Activated CD4-positive, alpha-beta T cell treated with anti-CD3 and anti-CD28 coated beads, Interleukin-2, amount 50 U/mL, for 48 hours (primary cell): Measurements from ENCODE around the gene MFSD6.
"Not testable (repeated sequence)": the region's sequence is repeated elsewhere in the genome, so short reads cannot be mapped to it uniquely, and the experiment has no call there.

Experiments
- DNase-seq, 2 experiments: peaks; one replicate each; pipeline ENCODE4 v3.0.0-alpha.2; 2020

The MFSD6 gene

GRCh38 chr2:190407662-190408537 lies at the start of gene MFSD6:
Gene MFSD6 (plus strand): TSS chr2:190408355. CDS start chr2:190436030, 27,675 bp downstream.
- DNase-seq: peak; percentile 60 to 66

DNA sequence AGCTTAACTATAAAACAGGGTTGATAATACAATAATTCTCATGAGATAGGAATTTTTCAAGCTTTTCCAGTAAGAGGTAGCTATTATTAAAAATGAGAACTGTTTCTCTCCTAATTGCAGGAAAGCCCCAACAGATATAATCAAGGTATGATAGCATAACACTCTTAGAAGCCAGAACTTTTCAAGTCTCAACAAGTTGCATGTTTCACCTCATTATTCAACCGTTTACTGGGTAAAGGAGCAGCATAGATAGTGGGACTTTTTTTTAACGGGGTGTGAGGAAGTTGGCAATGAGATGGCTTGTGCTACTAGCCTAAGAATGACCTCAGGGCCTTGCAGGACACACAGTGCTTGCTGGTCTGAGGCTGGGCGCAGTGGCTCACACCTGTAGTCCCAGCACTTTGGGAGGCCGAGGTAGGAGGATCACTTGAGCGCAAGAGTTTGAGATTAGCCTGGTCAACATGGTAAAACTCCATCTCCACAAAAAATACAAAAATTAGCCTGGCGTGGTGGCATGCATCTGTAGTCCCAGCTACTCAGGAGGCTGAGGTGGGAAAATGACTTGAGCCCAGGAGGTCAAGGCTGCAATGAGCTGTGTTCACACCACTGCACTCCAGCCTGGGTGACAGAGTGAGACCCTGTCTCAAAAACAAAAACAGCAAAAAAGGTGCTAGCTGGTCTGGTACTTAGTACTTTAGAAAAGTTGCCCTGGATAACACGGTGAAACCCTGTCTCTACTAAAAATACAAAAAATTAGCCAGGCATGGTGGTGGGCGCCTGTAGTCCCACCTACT lies 49.3 kb upstream of the MFSD6 start:
- not testable (repeated sequence) for DNase-seq

GRCh38 chr2:190360561-190360960 lies 47.6 kb upstream of the MFSD6 start:
- no peak for DNase-seq

DNA sequence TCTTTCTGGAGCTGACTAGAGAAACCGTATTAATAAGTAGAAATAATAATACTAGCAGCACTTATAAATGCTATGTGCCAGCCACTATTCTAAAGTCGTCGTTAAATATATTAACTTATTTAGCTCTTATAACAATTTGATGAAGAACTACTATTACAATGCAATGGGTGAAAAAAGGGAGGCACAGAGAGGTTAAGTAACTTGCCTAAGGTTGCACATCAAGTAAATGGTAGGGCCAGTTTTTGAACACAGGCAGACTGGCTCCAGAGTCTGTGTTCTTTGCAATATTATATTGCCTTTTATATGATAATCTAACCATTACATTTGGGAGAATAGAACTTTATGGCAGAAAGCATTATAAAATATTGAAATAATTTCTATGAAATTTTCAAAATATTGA lies 47.2 kb upstream of the MFSD6 start:
- no peak for DNase-seq

DNA sequence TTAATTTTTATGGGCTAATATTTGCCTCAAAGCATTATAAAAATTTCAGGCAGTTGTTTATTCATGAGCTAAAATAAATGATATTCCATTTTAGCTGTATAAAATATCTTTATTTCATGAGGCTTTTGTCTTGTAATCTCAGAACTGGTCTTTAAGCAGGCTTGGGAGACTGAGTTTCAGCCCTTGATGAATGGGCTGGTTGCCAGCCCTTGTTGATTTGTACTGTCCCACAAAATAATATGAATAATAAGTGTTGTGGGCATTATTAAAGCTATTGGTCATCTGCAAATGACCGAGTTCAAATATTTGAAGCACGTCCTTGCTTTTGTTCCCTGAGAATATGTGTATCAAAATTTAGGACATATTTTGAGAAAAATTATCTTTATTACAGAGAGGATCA lies 46.6 kb upstream of the MFSD6 start:
- no peak for DNase-seq

- no peak for DNase-seq
Measured at GRCh38 chr2:190362894-190363293, 45.3 kb upstream of the MFSD6 start.

- DNase-seq: no peak
Measured at GRCh38 chr2:190365499-190366204, 42.5 kb upstream of the MFSD6 start.

DNA sequence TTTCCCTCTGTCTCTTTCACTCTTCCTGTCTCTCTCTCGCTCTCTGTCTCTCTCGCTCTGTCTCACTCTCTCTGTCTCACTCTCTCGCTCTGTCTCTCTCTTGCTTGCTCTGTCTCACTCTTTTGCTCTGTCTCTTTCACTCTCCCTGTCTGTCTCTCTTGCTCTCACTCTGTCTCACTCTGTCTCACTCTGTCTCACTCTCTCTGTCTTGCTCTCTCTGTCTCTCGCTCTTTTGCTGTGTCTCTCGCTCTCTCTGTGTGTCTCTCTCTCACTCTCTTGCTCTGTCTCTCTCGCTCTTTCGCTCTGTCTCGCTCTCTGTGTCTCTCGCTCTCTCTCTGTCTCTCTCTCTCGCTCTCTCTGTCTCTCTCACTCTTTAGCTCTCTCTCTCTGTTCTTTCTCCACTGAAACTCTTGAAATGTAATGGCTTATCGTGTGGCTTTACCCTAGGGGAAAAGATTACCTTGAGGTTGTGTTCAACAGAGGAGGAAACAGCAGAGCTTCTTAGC lies 41.9 kb upstream of the MFSD6 start:
- DNase-seq: no peak

- DNase-seq: no peak
Measured at GRCh38 chr2:190367091-190367490, 41.1 kb upstream of the MFSD6 start.

DNA sequence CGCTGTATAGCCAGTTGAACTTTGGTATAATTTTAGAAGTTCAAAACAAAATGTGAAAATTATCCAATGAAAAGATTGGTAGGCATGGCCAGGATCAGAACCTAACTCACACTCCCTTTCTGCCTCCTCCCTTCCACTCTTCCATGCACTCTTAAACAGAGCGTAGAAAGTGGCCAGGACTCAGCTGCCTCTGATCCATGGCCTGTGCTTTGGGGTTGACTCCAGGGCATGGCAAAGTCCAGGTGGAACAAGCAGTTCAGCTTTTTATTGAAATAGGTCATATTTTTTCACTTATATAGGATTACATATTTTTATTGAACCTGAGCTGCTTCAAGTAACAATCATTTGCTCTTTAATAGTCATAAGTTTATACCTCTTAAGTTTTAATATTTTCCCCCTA lies 38.5 kb upstream of the MFSD6 start:
- DNase-seq: no peak

DNA sequence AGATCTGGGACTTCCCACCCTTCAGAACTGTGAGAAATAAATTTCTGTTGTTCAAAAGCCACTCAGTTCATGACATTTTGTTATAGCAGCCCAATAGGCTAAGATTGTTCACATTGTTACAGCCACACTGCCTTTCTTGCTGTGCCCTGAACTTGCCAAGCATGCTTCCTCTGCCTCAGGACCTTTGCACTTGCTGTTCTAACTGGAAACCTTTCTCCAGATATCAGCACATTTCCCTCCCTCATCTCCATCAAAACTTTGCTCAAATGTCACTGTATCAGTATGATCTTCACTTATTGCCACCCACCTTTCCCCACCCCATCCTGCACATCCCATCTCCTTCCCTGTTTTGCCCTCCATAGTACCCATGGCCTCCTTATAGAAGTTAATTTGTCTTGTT lies 32.1 kb upstream of the MFSD6 start:
- no peak for DNase-seq

DNA sequence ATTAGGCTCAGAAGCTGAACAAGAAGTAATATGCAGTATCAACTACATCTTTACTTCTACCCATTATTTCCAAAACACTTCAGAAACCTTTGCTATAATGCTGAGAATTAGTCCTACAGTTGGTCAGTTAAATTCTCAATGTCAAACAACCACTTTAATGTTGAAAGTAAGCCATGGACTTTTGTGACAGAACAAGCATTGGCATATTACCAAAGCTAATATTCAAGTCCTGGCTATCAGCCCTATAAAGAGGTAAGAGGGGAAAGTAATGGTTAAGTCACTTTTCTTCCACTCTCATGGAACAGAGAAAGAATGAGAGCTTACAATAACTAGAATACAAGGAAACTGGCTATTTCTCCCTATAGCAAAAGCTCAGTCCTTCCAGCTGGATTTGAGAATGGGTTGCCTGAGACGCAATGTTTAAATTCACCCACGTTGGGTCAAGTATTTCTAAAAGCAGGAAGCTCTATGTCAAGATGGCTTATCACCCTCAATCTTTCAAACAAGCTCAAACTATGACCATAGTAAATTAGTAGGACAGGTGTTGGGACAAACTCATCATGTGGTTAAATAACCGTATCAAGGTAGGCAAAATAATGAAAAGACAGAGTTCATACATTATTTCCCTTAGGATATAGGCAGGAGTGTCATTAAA lies 31.4 kb upstream of the MFSD6 start:
- DNase-seq: no peak

DNA sequence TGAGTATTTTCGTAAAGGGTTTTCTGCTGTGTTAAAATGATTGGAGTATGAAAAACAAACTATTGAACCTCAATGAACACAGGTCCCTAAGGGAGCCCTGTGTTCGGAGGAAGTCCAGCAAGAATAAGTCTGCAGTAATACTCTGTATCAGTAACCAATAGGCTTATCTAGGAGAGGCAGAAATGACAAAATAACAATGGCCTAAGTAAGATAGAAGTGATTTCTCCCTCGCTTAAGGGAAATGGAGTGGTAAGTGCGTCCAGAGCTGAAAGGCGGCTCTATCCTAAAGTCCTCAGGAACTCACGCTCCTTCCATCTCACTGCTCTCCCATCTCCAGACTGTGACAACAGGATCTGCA lies 29.3 kb upstream of the MFSD6 start:
- no peak for DNase-seq

DNA sequence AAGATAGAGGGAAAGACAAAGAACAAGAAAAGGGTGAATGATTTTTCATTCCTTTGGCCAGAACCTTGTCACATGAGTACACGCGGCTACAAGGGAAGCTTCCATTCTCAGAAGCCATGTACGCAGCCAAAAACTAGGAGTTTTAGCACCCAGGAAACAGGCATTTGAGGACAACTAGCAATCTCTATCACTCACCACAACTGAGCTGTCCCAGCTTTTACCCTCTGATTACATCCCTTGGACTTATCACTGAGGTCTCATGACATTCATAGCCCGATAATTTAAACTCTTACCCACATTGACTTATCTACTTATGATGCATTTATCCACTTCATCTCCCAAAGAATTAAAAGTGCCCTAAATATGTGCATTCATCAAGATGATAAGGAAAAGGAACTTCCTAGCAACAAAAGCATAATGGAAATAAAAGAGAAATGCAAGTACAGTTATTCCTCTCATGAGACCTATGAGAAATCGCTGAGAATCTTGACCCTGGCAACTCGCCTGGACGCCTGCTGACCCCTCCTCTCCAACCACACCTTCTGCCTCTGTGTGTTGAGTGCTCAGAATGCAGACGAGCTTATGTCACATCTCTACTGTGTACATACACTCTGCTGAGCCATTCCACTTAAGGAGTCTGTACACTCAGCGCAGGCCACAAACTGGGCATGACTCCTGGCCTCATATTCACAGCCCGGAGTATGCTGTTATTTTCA lies 28.7 kb upstream of the MFSD6 start:
- no peak for DNase-seq

GRCh38 chr2:190380962-190381412 lies 27.2 kb upstream of the MFSD6 start:
- DNase-seq: no peak

DNA sequence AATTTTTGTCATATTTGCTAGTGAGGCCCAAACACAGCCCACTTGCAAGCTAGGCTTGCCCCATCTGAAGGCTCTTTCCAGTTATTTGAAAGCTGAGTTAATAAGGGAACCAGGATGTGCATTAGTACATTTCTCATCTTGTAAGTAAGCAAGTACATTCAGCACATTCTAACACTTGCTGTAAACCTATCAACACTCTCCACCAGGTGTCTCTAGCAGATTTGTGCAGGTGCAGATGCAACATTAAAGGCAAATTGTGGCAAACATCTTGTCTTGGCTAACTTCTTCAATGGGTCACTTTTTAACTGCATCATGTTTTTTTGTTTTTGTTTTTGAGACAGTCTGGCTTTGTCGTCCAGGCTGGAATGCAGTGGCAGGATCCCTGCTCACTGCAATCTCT lies 25.3 kb upstream of the MFSD6 start:
- no peak for DNase-seq

DNA sequence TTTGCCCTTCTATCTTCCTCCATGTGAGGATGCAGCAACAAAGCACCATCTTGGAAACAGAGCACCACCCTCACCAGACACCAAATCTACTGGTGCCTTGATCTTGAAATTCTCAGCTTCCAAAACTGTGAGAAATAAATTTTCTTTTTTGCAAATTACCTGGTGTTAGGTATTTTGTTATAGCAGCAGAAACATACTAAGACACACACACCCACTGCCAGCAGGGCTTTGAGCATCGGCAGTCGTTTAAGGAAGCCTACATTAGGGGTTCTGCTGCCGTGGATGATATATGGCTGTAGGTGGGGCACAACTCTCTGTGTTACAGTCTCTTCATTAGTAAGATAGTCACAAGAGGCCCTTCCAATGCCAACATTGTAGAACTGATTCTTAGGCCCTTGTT lies 20.7 kb upstream of the MFSD6 start:
- DNase-seq: no peak

GRCh38 chr2:190396271-190396670 lies 11.9 kb upstream of the MFSD6 start:
- no peak for DNase-seq

GRCh38 chr2:190402986-190403603 lies 5.1 kb upstream of the MFSD6 start:
- DNase-seq: no peak

DNA sequence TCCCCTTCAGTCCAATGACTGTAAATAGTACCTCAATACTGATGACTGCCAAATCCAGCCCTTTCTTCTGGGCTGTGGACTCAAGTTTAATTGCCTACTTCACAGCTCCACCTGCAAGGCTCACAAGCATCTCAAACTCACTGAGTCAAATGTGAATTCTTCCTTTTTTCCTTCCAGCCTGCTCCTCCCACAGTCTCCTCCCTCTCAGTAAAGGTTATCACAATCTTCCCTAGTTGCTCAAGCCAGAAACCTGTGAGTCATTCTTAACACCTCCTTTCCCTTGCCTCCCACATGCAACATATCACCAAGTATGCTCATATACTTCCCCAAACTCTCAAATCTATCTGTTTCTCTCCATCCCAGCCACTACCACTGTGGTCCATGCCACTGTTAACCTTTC lies 3.7 kb upstream of the MFSD6 start:
- DNase-seq: peak in 1 of 2 experiments; percentile 33

DNA sequence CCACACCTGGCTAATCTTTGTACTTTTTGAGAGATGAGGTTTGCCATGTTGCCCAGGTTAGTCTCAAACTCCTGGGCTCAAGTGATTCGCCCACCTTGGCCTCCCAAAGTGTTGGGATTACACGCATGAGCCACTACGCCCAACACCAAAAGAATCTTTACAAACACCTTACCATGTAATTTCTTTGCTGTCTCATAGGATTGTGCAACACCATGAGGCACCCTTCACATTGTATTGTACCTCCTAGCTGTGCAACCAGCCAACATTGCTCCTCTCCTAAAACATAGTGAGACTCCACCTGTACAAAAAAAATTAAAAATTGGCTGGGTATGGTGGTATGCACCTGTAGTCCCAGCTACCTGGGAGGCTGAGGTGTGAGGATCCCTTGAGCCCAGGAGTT lies 3.1 kb upstream of the MFSD6 start:
- no peak for DNase-seq

DNA sequence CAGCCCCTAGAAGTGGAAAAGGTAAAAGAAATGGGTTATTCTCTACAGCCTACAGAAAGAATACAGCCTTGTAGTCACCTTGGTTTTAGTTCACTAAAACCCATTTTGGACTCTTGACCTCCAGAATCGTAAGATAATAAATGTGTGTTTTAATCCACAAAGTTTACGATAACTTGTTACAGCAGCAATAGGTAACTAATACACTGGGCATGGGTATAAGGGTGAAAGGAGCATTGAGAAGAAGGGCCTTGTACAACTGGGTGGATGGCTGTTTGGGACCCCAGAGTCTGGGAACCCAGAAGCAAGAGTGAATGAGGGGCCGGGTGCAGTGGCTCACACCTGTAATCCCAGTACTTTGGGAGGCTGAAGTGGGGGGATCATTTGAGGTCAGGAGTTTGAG lies 2.2 kb upstream of the MFSD6 start:
- DNase-seq: no peak
